IPS-20b (cell line): ENCODE measurements around the gene ATP8A2.
"Not testable (repeated sequence)": the region's sequence is repeated elsewhere in the genome, so short reads cannot be mapped to it uniquely, and the experiment has no call there.

Experiments
- H3K27ac ChIP-seq: one replicate; pipeline ENCODE4 v1.5.1; 2013; ENCODE audit warnings: low read length
- H3K27me3 ChIP-seq: 2 replicates; pipeline ENCODE4 v1.6.1; 2013; ENCODE audit warnings: mild to moderate bottlenecking, low read length, inconsistent platforms; ENCODE audit not compliant: insufficient read depth
- H3K36me3 ChIP-seq: 2 replicates; pipeline ENCODE4 v1.6.1; 2013; ENCODE audit warnings: low read depth, mild to moderate bottlenecking, inconsistent platforms, low read length, moderate library complexity; ENCODE audit not compliant: insufficient read depth
- H3K4me1 ChIP-seq: 2 replicates; pipeline ENCODE4 v1.6.1; 2013; ENCODE audit warnings: mild to moderate bottlenecking, control low read depth, inconsistent platforms, low read length, moderate library complexity; ENCODE audit not compliant: insufficient read depth
- H3K4me3 ChIP-seq: 2 replicates; pipeline ENCODE4 v1.5.1; 2013; ENCODE audit warnings: mild to moderate bottlenecking, low read length, inconsistent platforms
- H3K9ac ChIP-seq: 2 replicates; pipeline ENCODE4 v1.6.1; 2013; ENCODE audit warnings: low read depth, mild to moderate bottlenecking, inconsistent platforms, low read length, moderate library complexity
- H3K9me3 ChIP-seq: 2 replicates; pipeline ENCODE4 v1.6.1; 2013; ENCODE audit warnings: mild to moderate bottlenecking, low read depth, low read length, inconsistent platforms; ENCODE audit not compliant: insufficient read depth

Gene ATP8A2

GRCh38 chr13:25502551-25502950, 130.8 kb downstream of the ATP8A2 start:
- no peaks in the 10 kb centered on the region for H3K27me3 ChIP-seq
- 0 out of 2 replicates have a peak, but pooled peaks cover 2% of the 10 kb centered on the region for H3K4me1 ChIP-seq
- H3K9me3 ChIP-seq: no peaks in the 10 kb centered on the region
- H3K9ac ChIP-seq: no peak overlapping the region
- no peak overlapping the region for H3K27ac ChIP-seq
- no peaks in the 10 kb centered on the region for H3K36me3 ChIP-seq
- H3K4me3 ChIP-seq: no peak overlapping the region

DNA sequence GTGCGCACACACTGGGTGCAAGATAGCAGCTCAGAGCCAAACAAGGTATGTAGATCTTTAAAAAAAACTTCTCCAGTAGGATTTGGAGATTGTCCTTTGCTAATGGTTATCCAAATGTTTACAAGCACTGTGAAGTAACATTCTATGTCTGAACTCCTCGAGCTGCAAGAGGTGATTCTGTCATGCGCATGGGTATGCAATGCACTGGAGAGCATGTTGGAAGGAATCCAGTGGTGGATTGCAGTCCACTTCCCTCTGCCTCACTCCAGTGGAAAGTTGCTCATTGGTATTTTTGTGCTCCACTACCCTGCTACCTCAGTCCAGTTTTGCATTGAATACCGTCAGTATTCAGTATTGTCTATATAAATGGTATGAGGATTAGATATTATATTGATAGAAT, 132.1 kb downstream of the ATP8A2 start:
- Histone ChIP-seq H3K4me3 (no peak overlapping the region), H3K4me1 (0 out of 2 replicates have a peak, but pooled peaks cover 2% of the 10 kb centered on the region), H3K27me3 (no peaks in the 10 kb centered on the region), H3K36me3 (no peaks in the 10 kb centered on the region), H3K27ac (no peak overlapping the region), H3K9me3 (no peaks in the 10 kb centered on the region), H3K9ac (no peak overlapping the region)

DNA sequence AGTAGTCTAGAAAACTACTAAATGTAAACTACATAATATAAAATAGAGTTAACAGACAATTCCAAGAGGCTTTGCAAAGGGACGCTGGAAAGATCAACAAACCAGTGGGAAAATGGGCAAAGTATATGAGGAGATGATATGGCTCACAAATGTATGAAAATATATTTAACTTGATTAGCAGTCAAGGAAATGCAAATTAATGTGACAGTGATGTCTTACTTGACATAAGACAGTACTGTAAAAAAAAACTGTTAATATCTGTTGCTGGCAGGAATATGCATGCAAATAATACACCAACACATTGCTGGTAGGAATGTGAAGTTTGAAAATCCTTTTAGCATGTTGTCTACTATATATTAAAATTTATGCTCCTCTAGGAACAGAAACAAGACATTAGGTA, 136.1 kb downstream of the ATP8A2 start:
- no peak overlapping the region for H3K27ac ChIP-seq
- no peaks in the 10 kb centered on the region for H3K36me3 ChIP-seq
- peaks cover 4% of the 10 kb centered on the region; the same call in 1 of the 2 replicates for H3K9me3 ChIP-seq
- no peaks in the 10 kb centered on the region for H3K4me1 ChIP-seq
- no peaks in the 10 kb centered on the region for H3K27me3 ChIP-seq
- no peak overlapping the region for H3K9ac ChIP-seq
- no peak overlapping the region for H3K4me3 ChIP-seq

- H3K9me3 ChIP-seq, H3K36me3 ChIP-seq, H3K9ac ChIP-seq, H3K27ac ChIP-seq, H3K27me3 ChIP-seq, H3K4me3 ChIP-seq, H3K4me1 ChIP-seq: not testable (repeated sequence)
Measured at GRCh38 chr13:25513060-25513459, 141.3 kb downstream of the ATP8A2 start.

DNA sequence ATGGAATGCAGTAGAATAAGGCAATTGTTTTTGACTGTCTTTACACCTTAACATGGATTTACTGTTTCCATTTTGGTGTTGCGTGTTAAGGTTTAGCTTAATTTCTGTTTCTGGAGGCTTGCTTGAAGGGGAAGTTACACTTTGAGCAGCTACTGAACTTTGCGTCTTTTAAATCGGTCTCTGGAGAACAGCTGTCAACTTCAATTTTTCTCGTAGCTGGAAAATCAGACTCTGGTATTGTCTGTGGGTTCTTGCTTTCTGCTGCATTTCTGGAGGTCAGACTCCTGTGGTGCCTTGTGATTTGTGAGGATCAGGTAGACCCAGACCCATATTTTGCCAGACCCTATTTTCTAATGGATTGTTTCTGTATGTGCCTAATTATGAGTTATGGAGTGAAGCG, 146.7 kb downstream of the ATP8A2 start:
- Histone ChIP-seq H3K4me3 (no peak overlapping the region), H3K4me1 (no peaks in the 10 kb centered on the region), H3K27me3 (no peaks in the 10 kb centered on the region), H3K27ac (no peak overlapping the region), H3K36me3 (no peaks in the 10 kb centered on the region), H3K9me3 (no peaks in the 10 kb centered on the region), H3K9ac (no peak overlapping the region)

DNA sequence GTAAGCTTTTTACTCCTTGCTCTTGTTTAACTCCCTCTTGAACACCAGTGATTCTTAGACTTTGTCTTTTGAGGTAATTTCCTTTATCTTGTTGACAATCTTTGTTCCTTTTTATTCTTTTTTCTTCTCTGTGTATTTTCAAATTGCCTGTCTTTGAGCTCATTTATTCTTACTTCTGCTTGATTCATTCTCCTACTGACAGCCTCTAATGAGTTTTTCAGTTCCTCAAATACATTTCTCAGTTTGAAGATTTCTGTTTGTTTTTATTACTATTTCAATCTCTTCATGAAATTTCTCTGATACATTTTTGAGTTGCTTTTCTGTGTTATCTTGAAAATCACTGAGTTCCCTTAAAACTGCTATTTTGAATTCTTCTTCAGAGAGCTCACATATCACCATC, 154.1 kb downstream of the ATP8A2 start:
- Histone ChIP-seq H3K27me3 (no peaks in the 10 kb centered on the region), H3K4me1 (no peaks in the 10 kb centered on the region), H3K36me3 (no peaks in the 10 kb centered on the region), H3K4me3 (no peak overlapping the region), H3K9me3 (peaks cover 5% of the 10 kb centered on the region; the same call in 1 of the 2 replicates), H3K9ac (no peak overlapping the region), H3K27ac (no peak overlapping the region)

- Histone ChIP-seq H3K4me1 (no peaks in the 10 kb centered on the region), H3K9me3 (peaks cover 5% of the 10 kb centered on the region; the same call in 1 of the 2 replicates), H3K36me3 (no peaks in the 10 kb centered on the region), H3K4me3 (no peak overlapping the region), H3K27me3 (no peaks in the 10 kb centered on the region), H3K9ac (no peak overlapping the region), H3K27ac (no peak overlapping the region)
Measured at GRCh38 chr13:25528266-25528665, 156.5 kb downstream of the ATP8A2 start.

DNA sequence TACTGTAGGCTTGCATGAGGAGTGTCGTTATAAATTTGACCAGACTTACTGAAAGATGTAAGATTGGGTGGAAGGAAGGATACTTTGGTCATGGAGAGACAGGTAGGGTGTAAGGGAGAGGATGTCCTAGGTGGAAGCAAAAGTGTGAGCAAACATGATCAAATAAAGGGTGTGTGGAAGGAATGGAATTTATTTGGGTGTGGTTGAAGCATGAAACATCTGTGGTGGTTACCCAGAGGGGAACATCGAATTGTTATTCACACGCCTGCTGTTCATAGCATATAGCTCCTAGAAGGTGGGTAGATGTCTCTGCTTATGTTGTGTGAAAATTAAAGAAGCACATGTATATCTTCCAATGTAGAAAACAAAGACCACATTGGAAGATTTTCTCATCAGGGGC, 157.7 kb downstream of the ATP8A2 start:
- no peaks in the 10 kb centered on the region for H3K36me3 ChIP-seq
- H3K4me3 ChIP-seq: no peak overlapping the region
- no peaks in the 10 kb centered on the region for H3K27me3 ChIP-seq
- H3K9me3 ChIP-seq: peaks cover 5% of the 10 kb centered on the region; the same call in 1 of the 2 replicates
- H3K4me1 ChIP-seq: no peaks in the 10 kb centered on the region
- H3K27ac ChIP-seq: no peak overlapping the region
- H3K9ac ChIP-seq: no peak overlapping the region

DNA sequence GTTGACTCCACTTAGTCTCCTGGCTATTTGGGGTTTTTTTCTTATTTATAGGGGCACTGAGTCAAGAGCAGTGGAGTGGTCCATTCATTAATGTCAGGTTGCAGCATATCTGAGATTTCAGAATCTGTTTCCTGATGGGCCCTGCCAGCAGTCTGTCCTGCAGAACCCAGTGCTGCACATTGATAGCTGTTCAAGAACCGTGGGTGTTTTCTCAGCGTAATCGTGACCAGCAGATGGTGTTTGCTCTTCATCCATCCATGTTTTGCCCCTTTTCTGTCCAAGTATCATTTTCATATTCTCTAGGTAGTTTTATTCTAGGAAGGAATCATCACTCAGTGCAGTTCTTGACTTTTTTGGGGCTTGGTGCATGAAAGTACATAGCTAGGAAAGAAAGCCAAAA, 166.5 kb downstream of the ATP8A2 start:
- Histone ChIP-seq H3K27ac (no peak overlapping the region), H3K9me3 (no peaks in the 10 kb centered on the region), H3K27me3 (no peaks in the 10 kb centered on the region), H3K9ac (no peak overlapping the region), H3K4me1 (no peaks in the 10 kb centered on the region), H3K36me3 (no peaks in the 10 kb centered on the region), H3K4me3 (no peak overlapping the region)

DNA sequence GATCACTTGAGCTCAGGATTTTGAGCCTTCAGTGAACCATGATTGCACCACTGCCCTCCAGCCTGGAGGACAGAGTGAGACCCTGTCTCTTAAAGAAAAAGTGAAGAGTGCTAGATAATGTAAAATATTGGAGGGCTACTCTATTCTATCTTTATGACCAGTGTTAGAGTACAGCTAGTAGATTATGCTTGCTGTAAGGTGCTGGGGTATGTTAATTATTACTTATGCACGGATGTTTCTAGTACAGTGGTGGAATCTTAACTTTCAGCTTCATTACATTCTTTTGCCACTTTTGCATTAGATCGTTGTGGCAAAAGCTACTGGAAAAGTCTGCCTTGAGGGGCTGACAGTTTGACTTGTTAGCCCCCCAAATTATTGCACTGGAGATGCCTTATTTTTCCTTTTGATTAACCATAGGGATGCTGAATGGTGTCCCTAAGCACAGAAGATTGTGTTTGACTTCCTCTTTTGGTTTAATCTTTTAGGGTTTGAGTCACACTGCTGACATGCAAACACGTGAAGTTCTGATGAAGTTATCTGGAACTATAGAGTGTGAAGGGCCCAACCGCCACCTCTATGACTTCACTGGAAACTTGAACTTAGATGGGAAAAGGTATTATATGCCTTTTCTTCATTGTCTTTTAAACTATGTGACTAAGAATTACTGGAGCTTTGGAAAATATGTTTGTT, 169.8 kb downstream of the ATP8A2 start:
- H3K4me1 ChIP-seq: no peaks in the 10 kb centered on the region
- H3K9ac ChIP-seq: no peak overlapping the region
- H3K27ac ChIP-seq: no peak overlapping the region
- no peaks in the 10 kb centered on the region for H3K9me3 ChIP-seq
- H3K4me3 ChIP-seq: no peak overlapping the region
- no peaks in the 10 kb centered on the region for H3K27me3 ChIP-seq
- no peaks in the 10 kb centered on the region for H3K36me3 ChIP-seq

GRCh38 chr13:25548991-25549390, 177.2 kb downstream of the ATP8A2 start:
- H3K27me3 ChIP-seq, H3K36me3 ChIP-seq, H3K27ac ChIP-seq, H3K9me3 ChIP-seq, H3K4me3 ChIP-seq, H3K4me1 ChIP-seq, H3K9ac ChIP-seq: not testable (repeated sequence)

- peaks cover 3% of the 10 kb centered on the region; the same call in 1 of the 2 replicates for H3K4me1 ChIP-seq
- H3K9ac ChIP-seq: no peak overlapping the region
- H3K9me3 ChIP-seq: no peaks in the 10 kb centered on the region
- no peaks in the 10 kb centered on the region for H3K27me3 ChIP-seq
- H3K4me3 ChIP-seq: no peak overlapping the region
- no peaks in the 10 kb centered on the region; the same call in 1 of the 2 replicates for H3K36me3 ChIP-seq
- H3K27ac ChIP-seq: no peak overlapping the region
Measured at GRCh38 chr13:25561812-25562211, 190.0 kb downstream of the ATP8A2 start.
